Caco-2 (cell line): ENCODE measurements around the gene CES4A. TPM values are rescaled to one million over a fixed set of nuclear protein-coding genes. Genes with fewer than 3 reads are reported as not detected.

Experiments used
- BruUV-seq: library from RNA; stranded (reverse); fragments of 400-500 nt; replicated peaks from 2 replicates; lab custom pipeline; 2021; lab: Mats Ljungman, UMichigan
- CTCF ChIA-PET: fragments of 300-600 bp; sonication (Branson Sonifier 250); formaldehyde crosslinking; loops from one replicate; lab custom pipeline; 2022; ENCODE audit warnings: antibody characterized with exemption; lab: Charles Lee
- POLR2A ChIA-PET: fragments of 300-600 bp; sonication (Branson Sonifier 250); formaldehyde crosslinking; loops from one replicate; lab custom pipeline; 2022; ENCODE audit warnings: antibody characterized with exemption; lab: Charles Lee
- DNase-seq, 2 experiments: peaks; one replicate each; pipeline versions ENCODE4 v3.0.0 to v3.0.0-alpha.2; 2020 to 2022
- H3K27me3 ChIP-seq: replicated peaks from 2 replicates; pipeline ENCODE4 v1.6.0; 2011; ENCODE audit warnings: low read length; ENCODE audit not compliant: control insufficient read depth, insufficient read depth
- H3K36me3 ChIP-seq: 2 replicates; pipeline ENCODE4 v1.5.1; 2011; ENCODE audit warnings: low read length; ENCODE audit not compliant: control insufficient read depth, insufficient read depth
- H3K4me1 ChIP-seq: fragments of 250-450 bp; sonication (Bioruptor Pico); 2 replicates; pipeline ENCODE4 v1.5.1; 2020; ENCODE audit warnings: mild to moderate bottlenecking
- H3K4me3 ChIP-seq: 2 replicates; pipeline ENCODE4 v1.5.1; 2011; ENCODE audit warnings: low read depth, mild to moderate bottlenecking, control low read depth, low read length
- H3K9me3 ChIP-seq: fragments of 250-450 bp; sonication (Bioruptor Pico); 2 replicates; pipeline ENCODE4 v1.5.1; 2020; ENCODE audit warnings: mild to moderate bottlenecking, moderate library complexity
- H3K27ac Mint-ChIP-seq: one replicate; pipeline ENCODE4 v1.8.0; 2022; ENCODE audit warnings: mixed read lengths; ENCODE audit not compliant: unreplicated experiment
- H3K27me3 Mint-ChIP-seq: one replicate; pipeline ENCODE4 v1.8.0; 2022; ENCODE audit warnings: mixed read lengths; ENCODE audit not compliant: insufficient read depth, unreplicated experiment
- H3K36me3 Mint-ChIP-seq: one replicate; pipeline ENCODE4 v1.8.0; 2022; ENCODE audit warnings: mild to moderate bottlenecking, mixed read lengths; ENCODE audit not compliant: insufficient read depth, unreplicated experiment
- H3K4me1 Mint-ChIP-seq: one replicate; pipeline ENCODE4 v1.8.0; 2022; ENCODE audit warnings: low read depth, mixed read lengths; ENCODE audit not compliant: unreplicated experiment
- H3K4me3 Mint-ChIP-seq: one replicate; pipeline ENCODE4 v1.8.0; 2022; ENCODE audit warnings: mild to moderate bottlenecking, moderate library complexity, mixed read lengths; ENCODE audit not compliant: unreplicated experiment
- H3K9me3 Mint-ChIP-seq: one replicate; pipeline ENCODE4 v1.8.0; 2022; ENCODE audit warnings: mixed read lengths; ENCODE audit not compliant: unreplicated experiment
- CTCF ChIP-seq, 2 experiments: fragments of 200-600 bp in 1 of 2; IDR thresholded peaks; 1 replicate in 1 of 2; 2 replicates in 1 of 2; pipeline versions ENCODE4 v1.5.1 to v1.8.0; 2011 to 2022; ENCODE audit warnings: antibody characterized with exemption in 1 of 2, control low read depth in 1 of 2, inconsistent platforms in 1 of 2, low read depth in 1 of 2, low read length in 1 of 2, mild to moderate bottlenecking in 1 of 2, moderate library complexity in 1 of 2; ENCODE audit not compliant: insufficient read depth in 1 of 2, severe bottlenecking in 1 of 2, unreplicated experiment in 1 of 2
- intact Hi-C: fragments of 100-400 bp; cut with micrococcal nuclease; formaldehyde crosslinking; loops from one replicate; pipeline ENCODE4 v1.10.0; 2022; ENCODE audit not compliant: unreplicated experiment
- total RNA-seq: library from RNA; stranded (reverse); gene quantifications from 2 replicates; pipeline ENCODE4 v1.2.3, GENCODE V29; 2022

CES4A gene
- total RNA-seq, 1 experiment from 2014 or later, result not detected

GRCh38 chr16:67014634-67015312 lies 26.4 kb downstream of the CES4A start:
- H3K9me3 ChIP-seq, result no peaks in the 10 kb centered on the region
- POLR2A ChIA-PET, result no interaction called here
- no peaks in the 10 kb centered on the region for H3K36me3 ChIP-seq
- TF ChIP-seq CTCF (IDR thresholded peaks at IDR 0.05; ENCODE audit: insufficient read depth in 1 of 2, low read depth in 1 of 2, low read length in 1 of 2, severe bottlenecking in 1 of 2, unreplicated experiment in 1 of 2), result no peak
- no peaks in the 10 kb centered on the region for H3K27me3 ChIP-seq
- intact Hi-C loops, result loop anchor here (1.0 to 2.0 kb wide), 4 partner anchors 37 to 169 kb away; partner anchors contain the start of gene MATCAP1
- DNase-seq, result peak in 1 of 2 experiments; percentile 29
- H3K4me3 ChIP-seq, result peak overlapping the region; percentile 31
- Mint-ChIP-seq H3K9me3 (no peaks in the 10 kb centered on the region), H3K36me3 (no peaks in the 10 kb centered on the region), H3K27me3 (no peaks in the 10 kb centered on the region), H3K4me1 (no peaks in the 10 kb centered on the region), H3K27ac (no peak overlapping the region), H3K4me3 (peak overlapping the region; percentile 54)
- BruUV-seq, result no TSS peak
- H3K4me1 ChIP-seq, result peaks cover 9% of the 10 kb centered on the region; the same call in 1 of the 2 replicates
- CTCF ChIA-PET, result interaction anchor here (0.9 to 1.4 kb wide), 4 partner anchors 136 to 146 kb away, joined by 3 to 5 read pairs (median 4); partner anchors contain the start of genes B3GNT9, FBXL8 and TRADD

GRCh38 chr16:67015313-67015731 lies 26.9 kb downstream of the CES4A start:
- DNase-seq, result peak; percentile 48 to 51
- Mint-ChIP-seq H3K36me3 (no peaks in the 10 kb centered on the region), H3K27me3 (no peaks in the 10 kb centered on the region), H3K9me3 (no peaks in the 10 kb centered on the region), H3K4me1 (no peaks in the 10 kb centered on the region), H3K4me3 (no peak overlapping the region), H3K27ac (no peak overlapping the region)
- ChIA-PET POLR2A (no interaction called here), CTCF (interaction anchor here (1.2 kb wide), 1 partner anchor 62 kb away, joined by 3 read pairs; no protein-coding TSS in a partner anchor)
- Histone ChIP-seq H3K4me1 (peaks cover 9% of the 10 kb centered on the region; the same call in 1 of the 2 replicates), H3K27me3 (no peaks in the 10 kb centered on the region), H3K9me3 (no peaks in the 10 kb centered on the region), H3K4me3 (no peak overlapping the region), H3K36me3 (no peaks in the 10 kb centered on the region)
- peak; percentile 32 to 45 for TF ChIP-seq CTCF (IDR thresholded peaks at IDR 0.05; ENCODE audit: insufficient read depth in 1 of 2, low read depth in 1 of 2, low read length in 1 of 2, severe bottlenecking in 1 of 2, unreplicated experiment in 1 of 2)
- BruUV-seq, result no TSS peak
- intact Hi-C loops, result loop anchor here (1.0 to 2.0 kb wide), 4 partner anchors 38 to 168 kb away; partner anchors contain the start of gene MATCAP1

- Histone ChIP-seq H3K36me3 (no peaks in the 10 kb centered on the region), H3K4me3 (no peak overlapping the region), H3K4me1 (peaks cover 9% of the 10 kb centered on the region; the same call in 1 of the 2 replicates), H3K9me3 (no peaks in the 10 kb centered on the region), H3K27me3 (no peaks in the 10 kb centered on the region)
- H3K27me3 Mint-ChIP-seq, result no peaks in the 10 kb centered on the region
- ChIA-PET POLR2A (no interaction called here), CTCF (interaction anchor here (0.7 to 1.2 kb wide), 2 partner anchors 62 to 139 kb away, joined by 3 read pairs; no protein-coding TSS in a partner anchor)
- H3K9me3 Mint-ChIP-seq, result no peaks in the 10 kb centered on the region
- peak in 1 of 2 experiments; percentile 26 for DNase-seq
- TF ChIP-seq CTCF (IDR thresholded peaks at IDR 0.05; ENCODE audit: insufficient read depth in 1 of 2, low read depth in 1 of 2, low read length in 1 of 2, severe bottlenecking in 1 of 2, unreplicated experiment in 1 of 2), result no peak
- no peaks in the 10 kb centered on the region for H3K36me3 Mint-ChIP-seq
- H3K4me3 Mint-ChIP-seq, result no peak overlapping the region
- intact Hi-C loops, result no loop called here
- H3K27ac Mint-ChIP-seq, result no peak overlapping the region
- H3K4me1 Mint-ChIP-seq, result peaks cover 7% of the 10 kb centered on the region
- no TSS peak for BruUV-seq
Measured at GRCh38 chr16:67016143-67016542, 27.8 kb downstream of the CES4A start.
